Measurements from ENCODE around the gene GTPBP6. TPM values are rescaled to one million over a fixed set of nuclear protein-coding genes. Genes with fewer than 3 reads are reported as not detected.
A peak's percentile ranks its signal among the peaks of the same experiment; 100 is the strongest.
"Not testable (repeated sequence)": the region's sequence is repeated elsewhere in the genome, so short reads cannot be mapped to it uniquely, and the experiment has no call there.

The GTPBP6 gene
- total RNA-seq, 2 experiments from 2014 or later = 55.7 to 59.9 TPM

DNA sequence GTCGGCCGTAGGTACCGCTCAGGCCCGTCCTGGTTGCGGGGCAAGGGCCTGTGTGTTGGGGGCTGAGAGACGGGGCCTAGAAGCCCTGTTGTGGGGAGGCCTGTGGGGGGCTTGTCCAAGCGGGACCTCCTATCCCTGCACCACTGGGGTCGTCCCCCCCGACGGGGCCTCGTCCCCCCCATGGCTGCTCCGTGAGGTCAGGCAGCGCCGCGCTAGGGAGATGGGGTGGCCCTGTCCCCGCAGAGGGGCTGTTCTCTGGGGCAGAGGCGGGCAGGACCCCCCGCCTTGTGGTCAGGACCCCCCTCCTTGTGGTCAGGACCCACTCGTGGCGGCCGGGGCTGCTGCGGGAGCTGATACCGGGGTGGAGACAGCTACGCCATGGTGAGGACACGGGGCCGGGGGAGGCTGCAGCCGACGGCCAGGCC, 12.1 kb upstream of the GTPBP6 start:
- no peaks in the 10 kb centered on the region for H3K4me1 Mint-ChIP-seq (ENCODE audit: low read depth)
- H3K27ac Mint-ChIP-seq = no peak overlapping the region
- no peaks in the 10 kb centered on the region for H3K36me3 Mint-ChIP-seq (ENCODE audit: low read depth)
- no peak for ATAC-seq
- no peaks in the 10 kb centered on the region for H3K9me3 Mint-ChIP-seq (ENCODE audit: insufficient read depth)
- ChIA-PET CTCF (no interaction called here), POLR2A (no interaction called here)
- DNase-seq = no peak
- no peaks in the 10 kb centered on the region for H3K27me3 Mint-ChIP-seq (ENCODE audit: low read depth)
- H3K4me3 Mint-ChIP-seq = no peak overlapping the region

DNA sequence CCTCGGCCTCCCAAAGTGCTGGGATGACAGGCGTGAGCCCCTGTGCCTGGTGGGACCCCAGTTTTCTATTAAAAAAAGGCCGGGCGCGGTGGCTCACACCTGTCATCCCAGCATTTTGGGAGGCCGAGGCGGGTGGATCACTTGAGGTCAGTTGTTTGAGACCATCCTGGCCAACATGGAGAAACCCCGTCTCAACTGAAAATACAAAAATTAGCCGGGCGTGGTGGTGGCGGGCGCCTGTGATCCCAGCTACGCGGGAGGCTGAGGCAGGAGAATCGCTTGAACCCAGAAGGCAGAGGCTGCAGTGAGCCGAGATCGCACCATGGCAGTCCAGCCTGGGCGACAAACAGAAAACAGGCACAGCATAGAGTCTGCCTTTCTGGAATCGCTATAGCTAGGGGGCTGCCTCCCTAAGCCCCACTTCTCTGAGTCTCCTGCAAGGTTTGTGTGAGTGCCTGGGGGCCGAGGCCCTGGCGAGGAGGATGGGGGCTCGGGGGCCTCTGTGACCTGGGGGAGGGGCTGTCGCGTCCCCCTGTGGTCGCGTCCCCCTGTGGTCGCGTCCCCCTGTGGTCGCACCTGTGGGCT, 11.6 kb upstream of the GTPBP6 start:
- H3K4me3 Mint-ChIP-seq; CTCF ChIA-PET; H3K9me3 Mint-ChIP-seq (ENCODE audit: insufficient read depth); POLR2A ChIA-PET; H3K4me1 Mint-ChIP-seq (ENCODE audit: low read depth); DNase-seq; H3K36me3 Mint-ChIP-seq (ENCODE audit: low read depth); H3K27me3 Mint-ChIP-seq (ENCODE audit: low read depth); H3K27ac Mint-ChIP-seq; ATAC-seq: not testable (repeated sequence)

DNA sequence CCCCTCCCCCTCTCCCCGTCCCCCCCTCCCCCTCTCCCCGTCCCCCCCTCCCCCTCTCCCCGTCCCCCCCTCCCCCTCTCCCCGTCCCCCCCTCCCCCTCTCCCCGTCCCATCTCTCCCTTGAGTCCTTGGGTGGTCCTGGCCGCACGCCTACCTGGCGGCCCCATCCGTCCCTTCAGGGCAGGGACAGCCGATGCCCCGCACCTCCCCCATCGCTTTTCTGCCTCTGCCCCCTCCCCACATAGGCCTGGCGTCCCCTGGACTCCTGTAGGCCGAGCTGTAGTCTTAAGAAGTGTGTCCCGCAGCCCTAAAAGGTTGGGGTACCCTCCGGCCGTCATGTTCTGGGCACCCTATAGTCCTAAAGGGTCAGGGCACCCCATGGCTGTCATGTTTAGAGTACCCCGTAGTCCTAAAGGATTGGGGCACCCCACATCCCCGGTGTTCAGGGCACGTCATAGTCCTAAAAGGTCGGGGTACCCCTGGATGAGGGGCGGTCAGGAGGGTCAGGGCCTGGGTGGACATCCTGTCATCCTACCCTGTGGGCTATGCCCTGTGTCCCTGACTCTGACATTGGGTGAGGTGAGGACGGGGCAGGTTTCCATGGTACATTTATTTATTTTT, 10.8 kb upstream of the GTPBP6 start:
- POLR2A ChIA-PET = no interaction called here
- peaks cover 6% of the 10 kb centered on the region for H3K4me1 Mint-ChIP-seq (ENCODE audit: low read depth)
- CTCF ChIA-PET = no interaction called here
- no peak for DNase-seq
- H3K9me3 Mint-ChIP-seq (ENCODE audit: insufficient read depth) = no peaks in the 10 kb centered on the region
- ATAC-seq = no peak
- no peak overlapping the region for H3K4me3 Mint-ChIP-seq
- no peaks in the 10 kb centered on the region for H3K36me3 Mint-ChIP-seq (ENCODE audit: low read depth)
- H3K27ac Mint-ChIP-seq = no peak overlapping the region
- H3K27me3 Mint-ChIP-seq (ENCODE audit: low read depth) = no peaks in the 10 kb centered on the region

DNA sequence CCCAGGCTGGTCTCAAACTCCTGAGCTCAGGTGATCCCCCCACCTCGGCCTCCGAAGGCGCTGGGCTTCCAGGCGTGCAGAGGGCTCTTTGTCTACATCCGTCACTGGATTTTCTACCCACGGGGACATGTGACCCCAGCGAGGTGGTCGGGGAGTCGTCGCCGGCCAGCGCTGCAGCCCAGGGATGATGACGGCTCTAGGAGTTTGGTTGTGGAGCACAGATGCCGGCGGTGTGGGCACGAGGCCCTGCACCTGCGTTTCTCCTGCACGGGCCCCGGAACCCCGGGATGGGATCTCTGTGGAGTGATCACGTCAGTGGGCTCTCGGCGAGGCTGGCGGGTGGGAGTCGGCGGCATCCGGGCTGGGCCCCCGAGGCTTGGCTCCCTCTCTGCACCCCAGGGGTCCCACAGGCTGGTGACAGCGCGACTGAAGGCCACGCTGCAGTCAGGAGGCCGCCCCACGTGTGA, 9.1 kb upstream of the GTPBP6 start:
- ATAC-seq (no peak), DNase-seq (no peak)
- H3K36me3 Mint-ChIP-seq (ENCODE audit: low read depth) = no peaks in the 10 kb centered on the region
- H3K27me3 Mint-ChIP-seq (ENCODE audit: low read depth) = no peaks in the 10 kb centered on the region
- POLR2A ChIA-PET = no interaction called here
- H3K4me3 Mint-ChIP-seq = no peak overlapping the region
- CTCF ChIA-PET = no interaction called here
- peaks cover 17% of the 10 kb centered on the region for H3K4me1 Mint-ChIP-seq (ENCODE audit: low read depth)
- no peaks in the 10 kb centered on the region for H3K9me3 Mint-ChIP-seq (ENCODE audit: insufficient read depth)
- H3K27ac Mint-ChIP-seq = no peak overlapping the region

DNA sequence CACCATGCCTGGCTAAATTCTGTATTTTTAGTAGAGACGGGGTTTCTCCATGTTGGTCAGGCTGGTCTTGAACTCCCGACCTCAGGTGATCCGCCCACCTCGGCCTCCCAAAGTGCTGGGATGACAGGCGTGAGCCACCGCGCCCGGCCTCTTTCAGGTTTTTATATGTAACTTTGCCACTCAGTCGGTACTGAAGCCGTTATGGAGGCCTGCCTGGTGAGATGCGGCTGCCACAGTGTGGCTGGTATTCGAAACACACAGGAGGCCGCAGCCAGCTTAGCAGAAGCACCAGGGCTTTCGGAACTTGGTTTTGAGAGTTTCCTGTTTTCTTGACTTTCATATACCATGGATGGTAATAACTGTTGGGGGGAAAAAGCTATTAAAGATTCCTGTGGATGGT, 6.1 kb upstream of the GTPBP6 start:
- ATAC-seq; H3K4me3 Mint-ChIP-seq; POLR2A ChIA-PET; H3K27me3 Mint-ChIP-seq (ENCODE audit: low read depth); H3K9me3 Mint-ChIP-seq (ENCODE audit: insufficient read depth); CTCF ChIA-PET; H3K36me3 Mint-ChIP-seq (ENCODE audit: low read depth); H3K27ac Mint-ChIP-seq: not testable (repeated sequence)
- DNase-seq = peak; percentile 53
- peaks cover 26% of the 10 kb centered on the region for H3K4me1 Mint-ChIP-seq (ENCODE audit: low read depth)

DNA sequence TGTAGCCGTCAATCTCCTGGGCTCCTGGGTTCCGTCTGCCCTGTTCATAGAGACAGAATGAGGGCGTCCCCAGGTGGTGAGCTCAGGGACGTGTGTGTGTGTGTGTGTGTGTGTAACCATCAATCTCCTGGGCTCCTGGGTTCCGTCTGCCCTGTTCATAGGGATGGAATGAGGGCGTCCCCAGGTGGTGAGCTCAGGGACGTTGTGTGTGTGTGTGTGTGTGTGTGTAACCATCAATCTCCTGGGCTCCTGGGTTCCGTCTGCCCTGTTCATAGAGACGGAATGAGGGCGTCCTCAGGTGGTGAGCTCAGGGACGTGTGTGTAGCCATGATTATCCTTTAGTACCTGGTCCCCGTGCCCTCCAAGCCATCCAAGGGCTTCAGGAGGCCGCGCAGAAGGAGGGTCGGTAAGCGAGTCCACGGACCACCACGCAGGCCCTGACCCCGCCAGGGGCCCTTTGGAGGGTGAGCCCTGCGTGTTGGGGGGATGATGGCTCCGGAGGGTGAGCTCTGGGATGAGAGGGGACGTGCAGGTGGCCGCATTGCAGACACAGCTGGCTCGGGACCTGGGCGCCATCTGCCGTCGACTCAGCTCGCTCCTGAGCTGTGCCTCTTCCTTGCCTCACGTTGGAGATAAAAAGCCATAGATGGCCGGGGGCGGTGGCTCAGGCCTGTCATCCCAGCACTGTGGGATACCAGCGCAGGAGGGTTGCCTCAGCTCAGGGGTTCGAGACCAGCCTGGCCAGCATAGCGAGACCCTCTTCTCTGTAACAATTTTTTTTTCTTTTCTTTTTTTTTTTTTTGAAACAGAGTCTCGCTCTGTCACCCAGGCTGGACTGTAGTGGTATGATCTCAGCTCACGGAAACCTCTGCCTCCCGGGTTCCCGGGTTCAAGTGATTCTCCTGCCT, 5.4 kb upstream of the GTPBP6 start:
- DNase-seq (no peak), ATAC-seq (peak; percentile 1)
- Mint-ChIP-seq H3K4me1 (ENCODE audit: low read depth) (peaks cover 26% of the 10 kb centered on the region), H3K27ac (no peak overlapping the region), H3K4me3 (no peak overlapping the region), H3K36me3 (ENCODE audit: low read depth) (peaks cover 2% of the 10 kb centered on the region), H3K9me3 (ENCODE audit: insufficient read depth) (no peaks in the 10 kb centered on the region), H3K27me3 (ENCODE audit: low read depth) (no peaks in the 10 kb centered on the region)
- CTCF ChIA-PET = no interaction called here
- POLR2A ChIA-PET = no interaction called here

DNA sequence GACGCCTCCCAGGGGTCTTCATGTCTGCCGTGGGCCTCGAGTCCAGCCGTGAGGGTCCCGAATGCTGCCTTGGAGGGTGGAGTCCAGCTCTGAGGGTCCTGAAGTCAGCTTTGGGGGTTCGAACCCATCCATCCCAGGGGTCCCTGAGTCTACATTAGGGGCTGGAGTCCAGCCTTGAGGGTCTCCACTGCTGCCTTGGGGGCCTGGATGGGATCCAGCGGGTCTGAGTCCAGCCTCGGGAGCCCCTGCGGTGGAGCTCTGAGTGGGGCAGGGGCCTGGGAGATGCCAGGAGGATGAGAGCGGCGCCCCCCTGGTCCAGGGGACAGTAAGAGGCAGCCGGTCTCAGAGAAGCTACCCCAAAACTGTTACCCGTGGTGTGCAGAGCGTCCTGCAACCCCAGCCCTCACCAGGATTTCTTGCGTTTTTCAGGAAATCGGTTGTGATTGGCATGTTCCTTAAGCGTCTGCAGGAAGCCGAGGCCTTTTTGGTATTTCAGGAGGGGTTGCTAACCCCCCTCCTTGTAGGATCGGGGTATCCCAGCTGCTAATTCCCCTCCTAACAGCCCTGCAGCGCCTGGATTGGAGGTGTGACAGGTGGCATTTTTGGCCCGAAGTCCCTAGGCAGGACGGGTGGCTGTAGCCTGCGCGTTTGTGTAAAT, 1.7 kb upstream of the GTPBP6 start:
- no peaks in the 10 kb centered on the region for H3K9me3 Mint-ChIP-seq (ENCODE audit: insufficient read depth)
- H3K4me3 Mint-ChIP-seq = peak overlapping the region; percentile 84
- POLR2A ChIA-PET = no interaction called here
- peak overlapping the region; percentile 87 for H3K27ac Mint-ChIP-seq
- no peaks in the 10 kb centered on the region for H3K27me3 Mint-ChIP-seq (ENCODE audit: low read depth)
- ATAC-seq (no peak), DNase-seq (no peak)
- CTCF ChIA-PET = no interaction called here
- peaks cover 6% of the 10 kb centered on the region for H3K36me3 Mint-ChIP-seq (ENCODE audit: low read depth)
- peaks cover 34% of the 10 kb centered on the region for H3K4me1 Mint-ChIP-seq (ENCODE audit: low read depth)

DNA sequence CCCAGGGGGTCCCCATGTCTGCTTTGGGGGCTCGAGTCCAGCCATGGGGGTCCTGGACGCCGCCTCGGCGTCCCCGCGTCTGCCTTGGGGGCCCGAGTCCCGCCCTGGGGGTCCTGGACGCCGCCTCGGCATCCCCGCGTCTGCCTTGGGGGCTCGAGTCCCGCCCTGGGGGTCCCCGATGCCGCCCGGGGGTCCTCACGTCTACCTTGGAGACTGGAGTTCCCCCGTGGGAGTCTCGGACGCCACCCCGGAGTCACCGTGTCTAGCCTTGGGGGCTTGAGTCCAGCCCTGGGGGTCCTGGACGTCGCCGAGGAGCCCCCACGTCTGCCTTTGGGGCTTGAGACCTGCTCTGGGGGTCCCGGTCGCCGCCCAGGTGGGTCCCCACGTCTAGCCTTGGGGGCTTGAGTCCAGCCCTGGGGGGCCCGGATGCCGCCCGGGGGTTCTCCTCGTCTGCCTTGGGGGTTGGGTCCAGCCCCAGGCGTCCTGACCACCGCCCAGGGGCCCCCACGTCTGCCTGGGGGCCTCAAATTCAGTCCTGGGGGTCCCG, 1.1 kb upstream of the GTPBP6 start:
- no peaks in the 10 kb centered on the region for H3K27me3 Mint-ChIP-seq (ENCODE audit: low read depth)
- ChIA-PET POLR2A (no interaction called here), CTCF (no interaction called here)
- DNase-seq (no peak), ATAC-seq (no peak)
- H3K4me1 Mint-ChIP-seq (ENCODE audit: low read depth) = peaks cover 30% of the 10 kb centered on the region
- peak overlapping the region; percentile 84 for H3K4me3 Mint-ChIP-seq
- peaks cover 6% of the 10 kb centered on the region for H3K36me3 Mint-ChIP-seq (ENCODE audit: low read depth)
- H3K27ac Mint-ChIP-seq = peak overlapping the region; percentile 87
- no peaks in the 10 kb centered on the region for H3K9me3 Mint-ChIP-seq (ENCODE audit: insufficient read depth)

DNA sequence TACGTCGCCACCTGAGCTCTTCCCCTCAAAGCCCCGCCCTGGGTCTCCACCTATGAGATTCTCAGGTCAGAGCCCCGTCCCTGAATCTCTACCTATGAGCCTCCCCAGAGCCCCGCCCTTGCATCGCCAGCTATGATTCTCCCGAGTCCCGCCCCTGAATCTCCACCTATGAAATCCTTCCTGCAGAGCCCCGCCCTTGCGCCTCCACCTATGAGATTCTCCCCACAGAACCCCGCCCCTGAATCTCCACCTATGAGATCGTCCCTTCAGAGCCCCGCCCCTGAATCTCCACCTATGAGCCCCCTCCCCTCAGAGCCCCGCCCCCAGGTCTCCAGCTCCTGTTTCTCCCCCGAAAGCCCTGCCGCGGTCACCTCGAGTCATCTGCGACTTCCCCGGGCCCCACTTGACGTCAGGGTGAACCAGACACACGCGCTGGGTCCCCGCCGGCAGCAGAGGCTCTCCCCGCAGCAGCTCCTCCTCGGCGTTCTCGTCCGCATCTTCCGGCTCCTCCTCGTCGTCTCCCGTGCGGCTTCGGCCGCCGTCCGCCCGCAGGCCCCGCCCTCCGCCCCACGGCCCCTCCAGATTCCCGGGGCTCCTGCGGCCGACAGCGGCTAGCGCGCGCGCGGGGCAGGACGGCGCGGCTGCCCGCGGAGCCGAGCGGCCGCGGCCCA, 393 bp downstream of the GTPBP6 start:
- ChIA-PET POLR2A (no interaction called here), CTCF (no interaction called here)
- Mint-ChIP-seq H3K27me3 (ENCODE audit: low read depth) (no peaks in the 10 kb centered on the region), H3K27ac (peak overlapping the region; percentile 98), H3K4me3 (peak overlapping the region; percentile 91), H3K9me3 (ENCODE audit: insufficient read depth) (no peaks in the 10 kb centered on the region), H3K4me1 (ENCODE audit: low read depth) (peaks cover 22% of the 10 kb centered on the region), H3K36me3 (ENCODE audit: low read depth) (peaks cover 15% of the 10 kb centered on the region)
- peak; percentile 100 for DNase-seq
- peak; percentile 75 for ATAC-seq

DNA sequence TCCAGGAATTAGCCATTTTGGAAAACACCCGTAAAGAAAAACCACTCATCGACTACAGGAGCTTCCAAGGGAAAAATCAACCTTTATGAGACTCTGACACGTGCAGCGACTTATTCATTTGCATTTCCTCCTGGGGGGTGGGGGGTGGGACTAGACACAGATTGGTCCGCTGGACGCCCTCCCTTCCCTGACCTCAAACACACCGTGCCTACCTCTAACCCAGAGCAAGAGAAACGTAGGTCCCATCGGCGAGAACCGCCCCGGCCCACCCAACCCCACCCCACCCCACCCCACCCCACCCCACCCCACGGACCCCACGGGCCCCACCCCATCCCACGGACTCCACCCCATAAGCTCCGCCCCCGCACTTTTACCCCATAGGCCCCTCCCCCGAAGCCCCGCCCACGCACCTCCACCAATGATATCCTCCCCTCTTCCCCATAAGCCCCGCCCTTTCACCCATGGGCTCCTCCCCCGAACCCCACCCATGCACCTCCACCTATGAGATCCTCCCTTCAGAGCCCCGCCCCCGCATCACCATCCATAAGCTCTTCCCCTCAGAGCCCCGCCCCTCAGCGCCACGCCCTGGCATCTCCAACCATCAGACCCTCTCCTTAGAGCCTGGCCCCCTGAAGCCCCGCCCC, 1.1 kb downstream of the GTPBP6 start:
- ATAC-seq (no peak), DNase-seq (no peak)
- no peaks in the 10 kb centered on the region for H3K27me3 Mint-ChIP-seq (ENCODE audit: low read depth)
- H3K27ac Mint-ChIP-seq = peak overlapping the region; percentile 98
- ChIA-PET CTCF (no interaction called here), POLR2A (no interaction called here)
- H3K9me3 Mint-ChIP-seq (ENCODE audit: insufficient read depth) = no peaks in the 10 kb centered on the region
- H3K36me3 Mint-ChIP-seq (ENCODE audit: low read depth) = peaks cover 18% of the 10 kb centered on the region
- peaks cover 15% of the 10 kb centered on the region for H3K4me1 Mint-ChIP-seq (ENCODE audit: low read depth)
- peak overlapping the region; percentile 91 for H3K4me3 Mint-ChIP-seq

Measured in activated CD8-positive, alpha-beta T cell treated with anti-CD3 and anti-CD28 coated beads, Interleukin-2, amount 10 ng/mL, durations not matched to agents 7 days and 5 days (primary cell).